Stimulated activated CD4-positive, alpha-beta T cell treated with anti-CD3 and anti-CD28 coated beads, TNF-alpha, amount 100 ng/mL, for 4 hours (primary cell): ENCODE data around the gene STRBP.
"Not testable (repeated sequence)": the region's sequence is repeated elsewhere in the genome, so short reads cannot be mapped to it uniquely, and the experiment has no call there.

ENCODE experiments used
- DNase-seq, 3 experiments: peaks; one replicate each; pipeline ENCODE4 v3.0.0-alpha.2; 2020; ENCODE audit warnings: low read depth in 3 of 3

The STRBP gene

GRCh38 chr9:123283048-123283408, 14.6 kb upstream of the STRBP start:
- no peak for DNase-seq

- DNase-seq: no peak
Observed at GRCh38 chr9:123282362-123283047, 14.1 kb upstream of the STRBP start.

GRCh38 chr9:123281659-123282350, 13.4 kb upstream of the STRBP start:
- no peak for DNase-seq

- DNase-seq: not testable (repeated sequence)
Observed at GRCh38 chr9:123278879-123279493, 10.6 kb upstream of the STRBP start.

GRCh38 chr9:123278361-123278760, 10.0 kb upstream of the STRBP start:
- no peak for DNase-seq

- no peak for DNase-seq
Observed at GRCh38 chr9:123276551-123276950, 8.2 kb upstream of the STRBP start.

- not testable (repeated sequence) for DNase-seq
Observed at GRCh38 chr9:123271133-123271532, 2.7 kb upstream of the STRBP start.

GRCh38 chr9:123269281-123269680, 895 bp upstream of the STRBP start:
- no peak for DNase-seq

- no peak for DNase-seq
Observed at GRCh38 chr9:123268199-123268464, 254 bp downstream of the STRBP start.

GRCh38 chr9:123267481-123268198, 746 bp downstream of the STRBP start:
- DNase-seq: no peak

GRCh38 chr9:123266655-123267399, 1.6 kb downstream of the STRBP start:
- DNase-seq: no peak

GRCh38 chr9:123265833-123266232, 2.6 kb downstream of the STRBP start:
- DNase-seq: no peak

GRCh38 chr9:123263227-123263626, 5.2 kb downstream of the STRBP start:
- no peak for DNase-seq

- no peak for DNase-seq
Observed at GRCh38 chr9:123262338-123262737, 6.0 kb downstream of the STRBP start.

GRCh38 chr9:123261006-123261677, 7.2 kb downstream of the STRBP start:
- no peak for DNase-seq

- no peak for DNase-seq
Observed at GRCh38 chr9:123260340-123260739, 8.0 kb downstream of the STRBP start.

GRCh38 chr9:123257276-123257675, 11.1 kb downstream of the STRBP start:
- DNase-seq: no peak

GRCh38 chr9:123255718-123256117, 12.7 kb downstream of the STRBP start:
- DNase-seq: no peak

- DNase-seq: no peak
Observed at GRCh38 chr9:123253204-123253603, 15.2 kb downstream of the STRBP start.

- no peak for DNase-seq
Observed at GRCh38 chr9:123251741-123252140, 16.6 kb downstream of the STRBP start.

GRCh38 chr9:123251324-123251723, 17.1 kb downstream of the STRBP start:
- no peak for DNase-seq
